Measurements from ENCODE around the gene TRIM66.
A peak's percentile ranks its signal among the peaks of the same experiment; 100 is the strongest.

TRIM66 gene

DNA sequence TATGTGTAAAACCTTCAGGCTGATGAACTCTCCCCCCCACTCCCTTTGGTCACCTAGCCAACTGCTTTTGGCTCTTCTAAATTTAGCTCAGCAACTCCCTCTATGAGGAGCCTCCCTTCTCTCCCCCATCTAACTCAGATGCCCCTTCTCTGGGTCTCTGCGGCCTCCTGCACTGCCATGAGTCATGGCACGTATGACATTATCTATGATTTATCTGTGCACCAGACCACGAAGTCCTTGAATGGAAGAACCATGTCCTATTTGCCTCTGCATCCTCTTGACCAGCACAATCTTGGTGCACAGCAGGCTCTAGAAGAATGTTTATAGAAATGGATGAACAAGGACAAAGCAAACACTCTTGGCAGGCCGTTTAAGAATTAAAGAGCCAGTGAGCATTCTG lies 46.1 kb upstream of the TRIM66 start:
- TF ChIP-seq CTCF (IDR thresholded peaks at IDR 0.05; ENCODE audit: insufficient read depth, missing control alignments) = no peak
- DNase-seq (ENCODE audit: insufficient read length, low spot score) (no peak), FAIRE-seq (no peak)

DNA sequence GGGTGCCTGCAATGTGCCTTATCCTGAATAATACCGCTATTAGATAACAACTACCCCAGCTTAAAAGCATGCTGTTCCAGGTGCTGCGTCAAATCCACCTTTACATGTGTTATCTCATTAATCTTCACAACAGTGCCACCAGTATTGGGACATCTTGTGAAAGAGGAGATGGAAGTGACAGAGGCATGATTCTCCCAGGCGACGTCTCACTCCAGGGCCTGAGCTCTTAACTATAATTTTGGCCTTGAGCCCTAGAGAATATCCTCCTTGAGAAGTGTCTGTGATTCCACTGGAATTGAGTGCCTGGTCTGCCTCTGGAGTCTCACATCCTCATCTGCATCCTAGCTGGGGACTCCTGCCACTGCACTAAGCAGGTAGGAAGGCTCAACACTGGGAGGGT lies 43.9 kb upstream of the TRIM66 start:
- TF ChIP-seq CTCF (IDR thresholded peaks at IDR 0.05; ENCODE audit: insufficient read depth, missing control alignments) = no peak
- DNase-seq (ENCODE audit: insufficient read length, low spot score) = no peak
- FAIRE-seq = no peak

DNA sequence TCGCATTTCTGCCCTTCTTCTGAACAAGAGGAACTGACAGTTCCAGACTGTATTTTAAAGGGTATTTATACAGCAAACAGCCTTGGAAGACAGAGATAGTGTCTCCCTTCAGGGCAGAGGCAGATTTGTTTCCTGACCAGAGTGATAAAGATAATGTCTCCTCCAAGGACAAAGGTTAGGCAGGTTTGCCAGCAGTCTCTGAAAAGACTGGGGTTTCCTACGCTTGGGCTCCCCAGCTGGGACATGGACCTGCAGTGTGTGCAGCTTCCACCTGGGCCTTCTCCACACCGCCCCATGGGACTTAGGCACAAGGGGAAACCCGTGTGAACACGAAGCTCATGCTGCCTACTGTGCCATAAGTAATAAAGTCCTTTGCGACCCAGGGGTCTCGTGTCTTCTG lies 42.2 kb upstream of the TRIM66 start:
- FAIRE-seq (no peak), DNase-seq (ENCODE audit: insufficient read length, low spot score) (no peak)
- no peak for TF ChIP-seq CTCF (IDR thresholded peaks at IDR 0.05; ENCODE audit: insufficient read depth, missing control alignments)

DNA sequence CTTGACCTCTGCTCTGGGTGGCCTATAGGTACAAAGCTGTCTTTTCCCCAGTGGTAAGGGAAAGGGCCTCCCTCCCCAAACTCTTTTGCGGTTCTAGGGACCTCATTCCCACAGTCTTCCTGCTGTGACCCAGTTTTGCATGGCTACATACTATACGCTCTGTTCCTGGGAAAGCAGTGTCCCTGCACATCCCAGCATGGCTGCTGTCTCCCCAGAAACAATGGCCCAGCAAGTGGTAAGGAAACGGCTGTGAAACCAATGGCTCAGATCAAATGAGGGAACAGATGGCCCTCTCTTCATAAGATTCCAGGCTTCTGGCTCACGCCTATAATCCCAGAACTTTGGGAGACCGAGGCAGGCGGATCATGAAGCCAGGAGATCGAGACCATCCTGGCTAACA lies 41.2 kb upstream of the TRIM66 start:
- no peak for TF ChIP-seq CTCF (IDR thresholded peaks at IDR 0.05; ENCODE audit: insufficient read depth, missing control alignments)
- DNase-seq (ENCODE audit: insufficient read length, low spot score) (no peak), FAIRE-seq (no peak)

- TF ChIP-seq CTCF (IDR thresholded peaks at IDR 0.05; ENCODE audit: insufficient read depth, missing control alignments) = no peak
- DNase-seq (ENCODE audit: insufficient read length, low spot score) (no peak), FAIRE-seq (no peak)
These were observed 40.3 kb upstream of the TRIM66 start for GRCh38 chr11:8722809-8723208.

- FAIRE-seq = no peak
- no peak for DNase-seq (ENCODE audit: insufficient read length, low spot score)
- no peak for TF ChIP-seq CTCF (IDR thresholded peaks at IDR 0.05; ENCODE audit: insufficient read depth, missing control alignments)
These were observed 39.4 kb upstream of the TRIM66 start for GRCh38 chr11:8721609-8722500.

GRCh38 chr11:8720868-8721608 lies 38.6 kb upstream of the TRIM66 start:
- FAIRE-seq = peak; percentile 32
- no peak for TF ChIP-seq CTCF (IDR thresholded peaks at IDR 0.05; ENCODE audit: insufficient read depth, missing control alignments)
- peak; percentile 60 for DNase-seq (ENCODE audit: insufficient read length, low spot score)
